GM19238 (cell line): Measurements from ENCODE around the gene MRPL48.

Source experiments
- DNase-seq: peaks from one replicate; pipeline ENCODE4 v3.0.0; 2011; ENCODE audit warnings: low spot score; ENCODE audit not compliant: insufficient read length

The MRPL48 gene

DNA sequence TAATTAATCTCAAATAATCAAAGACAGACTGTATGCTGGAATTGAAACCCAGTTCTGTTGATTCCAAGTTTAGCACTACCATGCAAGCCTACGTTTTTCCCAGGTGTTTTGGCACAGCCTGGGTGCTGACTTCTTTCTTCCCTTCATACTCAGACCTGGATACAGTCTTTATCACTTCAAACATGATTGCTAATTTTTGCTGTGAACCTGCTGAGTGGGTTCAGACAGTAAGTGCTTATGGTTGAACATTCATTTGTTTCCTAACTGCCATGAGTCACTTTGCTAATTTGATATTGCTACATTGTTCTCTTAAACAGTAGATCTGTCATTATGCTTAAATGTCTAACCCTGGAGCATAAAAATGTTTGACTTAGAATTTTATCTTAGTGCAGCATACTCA, 101.3 kb downstream of the MRPL48 start:
- DNase-seq: no peak

DNA sequence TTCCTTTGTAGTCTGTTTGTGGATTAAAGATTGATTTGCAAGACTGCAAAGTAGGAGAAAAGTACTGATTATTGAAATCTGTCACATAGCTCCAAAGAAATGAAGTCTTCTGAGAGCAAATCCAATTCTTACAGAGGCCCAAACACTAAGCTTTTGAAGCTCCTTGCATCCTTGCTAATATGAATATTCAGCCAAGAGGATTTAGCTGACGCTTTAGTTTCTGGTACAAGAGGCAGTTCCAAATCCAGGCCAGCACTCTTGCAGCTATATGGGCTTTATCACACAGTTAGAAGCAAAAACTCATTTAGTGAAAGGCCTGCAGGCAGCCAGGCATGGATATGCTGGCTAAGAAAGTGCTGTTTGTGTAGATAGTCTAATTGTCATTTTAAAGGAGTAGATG, 101.9 kb downstream of the MRPL48 start:
- no peak for DNase-seq

DNA sequence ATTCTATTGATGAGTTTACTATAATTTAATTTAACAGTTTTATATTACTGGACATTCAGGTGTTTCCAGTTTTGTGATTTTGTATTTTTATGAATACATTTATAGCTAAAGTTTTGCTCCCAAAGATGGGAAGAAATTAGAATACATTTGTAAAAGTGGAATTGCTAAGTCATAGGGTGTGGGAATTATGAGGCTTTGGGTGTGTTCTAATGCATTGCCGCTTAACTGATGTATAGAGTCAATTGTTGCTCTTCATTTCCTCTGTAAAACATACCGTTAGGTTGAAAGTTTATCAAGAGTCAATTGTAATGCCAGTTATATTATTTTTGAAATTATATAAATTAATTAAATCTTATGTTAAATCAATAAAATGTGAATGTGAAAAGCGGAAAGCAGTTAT, 105.4 kb downstream of the MRPL48 start:
- no peak for DNase-seq

DNA sequence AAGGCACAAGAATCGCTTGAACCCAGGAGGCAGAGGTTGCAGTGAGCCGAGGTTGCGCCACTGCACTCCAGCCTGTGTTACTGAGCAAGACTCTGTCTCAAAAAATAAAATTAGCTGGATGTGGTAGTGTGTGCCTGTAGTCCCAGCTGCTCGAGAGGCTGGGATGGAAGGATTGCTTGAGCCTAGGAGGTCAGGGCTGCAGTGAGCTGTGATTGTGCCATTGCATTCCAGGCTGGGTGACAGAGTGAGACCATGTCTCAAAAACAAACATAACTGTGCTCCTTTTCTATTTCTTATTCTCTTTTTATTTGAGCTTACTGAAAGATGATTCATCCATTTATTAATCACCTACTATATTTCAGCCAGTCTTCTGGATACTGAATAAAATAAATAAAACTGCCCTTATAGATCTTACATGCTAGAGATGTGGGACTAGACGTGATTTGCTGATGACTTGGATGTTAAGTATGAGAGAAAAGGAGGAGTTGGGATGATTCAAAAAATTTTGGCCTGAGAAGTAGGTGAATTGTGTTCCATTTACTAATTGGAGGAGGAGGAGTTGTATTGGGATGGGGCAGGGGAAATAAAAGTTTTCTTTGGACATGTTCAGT, 107.2 kb downstream of the MRPL48 start:
- no peak for DNase-seq

DNA sequence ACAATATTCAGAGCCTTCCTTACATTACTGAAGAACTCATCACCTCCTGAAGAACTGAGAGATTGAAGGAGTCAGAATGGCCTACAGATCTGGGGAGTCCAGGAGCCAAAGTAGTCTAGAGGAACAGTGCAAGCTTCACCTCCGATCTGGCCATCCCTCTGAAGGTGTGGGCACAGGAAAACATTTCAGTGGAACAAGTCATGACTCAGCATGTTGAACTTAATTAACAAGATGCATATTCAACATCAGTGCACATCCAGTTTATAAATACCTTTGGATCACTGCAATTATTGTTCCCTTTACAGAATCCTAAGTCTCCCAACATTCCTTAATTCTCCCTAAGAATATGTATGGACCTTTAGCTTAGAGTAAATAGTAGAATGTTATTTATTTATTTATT, 114.6 kb downstream of the MRPL48 start:
- DNase-seq: no peak

DNA sequence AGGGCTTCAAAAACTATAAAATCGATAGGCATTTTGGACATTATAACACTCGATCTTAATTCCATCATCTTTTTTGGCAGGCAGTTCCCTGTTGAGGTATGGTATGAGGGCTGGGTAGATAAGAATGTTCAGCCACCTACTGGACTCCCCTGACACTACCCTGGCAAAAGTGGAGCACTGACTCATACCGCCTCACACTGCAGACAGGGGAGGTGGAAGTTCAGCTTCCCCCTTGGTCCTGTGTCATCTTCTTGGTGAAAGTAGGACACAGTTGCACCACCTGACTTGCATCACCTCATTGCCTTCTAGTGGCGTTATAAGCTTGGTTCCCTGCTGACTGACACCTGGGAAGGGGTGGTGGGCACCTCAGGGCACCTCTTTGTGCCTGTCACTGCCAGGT, 119.5 kb downstream of the MRPL48 start:
- DNase-seq: no peak

DNA sequence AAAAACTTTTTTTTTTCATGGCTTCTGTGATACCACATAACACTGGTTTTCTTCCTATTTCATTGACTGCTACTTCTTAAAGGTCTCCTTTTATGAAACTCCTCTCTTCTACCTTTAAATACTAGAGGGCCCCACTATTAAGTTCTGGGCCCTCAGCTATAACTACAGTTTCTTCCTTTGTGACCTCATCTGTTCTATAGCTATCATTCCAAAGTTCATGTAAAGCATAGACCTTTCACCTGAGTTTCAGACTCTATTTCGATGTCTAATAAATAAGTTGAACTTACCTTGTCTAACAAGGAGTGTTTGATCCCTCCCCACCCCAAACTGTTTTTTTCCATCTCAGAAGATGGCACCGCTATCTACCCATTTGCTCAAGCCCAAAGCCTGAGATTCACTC, 124.4 kb downstream of the MRPL48 start:
- no peak for DNase-seq

DNA sequence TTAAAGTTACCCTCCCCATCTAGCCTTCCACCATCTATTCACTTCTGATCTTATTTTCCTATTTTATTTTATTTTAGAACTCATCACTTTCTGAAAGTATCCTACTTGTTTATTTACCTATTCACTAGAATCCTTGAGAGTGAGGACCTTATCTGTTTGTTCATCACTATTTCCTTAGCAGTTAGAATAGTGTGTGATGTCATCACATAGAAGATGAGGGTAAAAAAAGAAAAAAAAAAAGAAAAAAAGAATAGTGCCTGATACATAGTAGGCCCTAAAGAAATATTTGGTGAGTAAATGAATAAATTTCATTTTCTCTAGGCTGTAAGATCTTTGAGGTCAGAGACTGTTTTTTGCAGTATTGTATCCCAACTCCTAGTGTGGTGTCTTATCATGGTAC, 125.8 kb downstream of the MRPL48 start:
- DNase-seq: no peak

DNA sequence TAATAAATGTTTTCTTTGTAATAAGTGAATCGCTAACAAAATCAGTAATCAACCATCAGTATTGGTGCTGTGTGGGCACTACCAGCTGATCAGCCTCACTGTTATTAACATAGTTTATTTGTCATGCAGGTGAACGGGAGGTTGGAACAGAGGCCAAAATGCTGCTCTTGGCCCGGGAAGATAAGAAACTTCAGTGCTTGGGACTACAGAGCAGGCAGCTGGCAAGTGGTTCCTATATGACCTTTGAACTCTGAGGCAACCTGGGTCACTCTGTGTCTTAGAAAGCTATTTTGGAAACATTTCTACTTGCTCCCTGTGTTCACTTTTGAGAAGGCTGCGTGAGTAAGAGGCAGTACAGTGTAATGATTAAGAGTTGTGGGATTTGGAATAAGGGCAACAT, 126.6 kb downstream of the MRPL48 start:
- DNase-seq: no peak
